ENCODE measurements around the gene C2CD4A.
"Not testable (repeated sequence)": the region's sequence is repeated elsewhere in the genome, so short reads cannot be mapped to it uniquely, and the experiment has no call there.

Gene C2CD4A

GRCh38 chr15:62066663-62067447 lies at the start of gene C2CD4A:
Gene C2CD4A (plus strand): TSS chr15:62066977. CDS start chr15:62067614, 637 bp downstream.
- DNase-seq (ENCODE audit: low read depth): no peak

- no peak for DNase-seq (ENCODE audit: low read depth)
Observed at GRCh38 chr15:62020576-62021160, 46.1 kb upstream of the C2CD4A start.

GRCh38 chr15:62021991-62022600 lies 44.7 kb upstream of the C2CD4A start:
- DNase-seq (ENCODE audit: low read depth): no peak

GRCh38 chr15:62026487-62027262 lies 40.1 kb upstream of the C2CD4A start:
- DNase-seq (ENCODE audit: low read depth): no peak

GRCh38 chr15:62027263-62027565 lies 39.6 kb upstream of the C2CD4A start:
- no peak for DNase-seq (ENCODE audit: low read depth)

GRCh38 chr15:62027916-62028315 lies 38.9 kb upstream of the C2CD4A start:
- no peak for DNase-seq (ENCODE audit: low read depth)

- DNase-seq (ENCODE audit: low read depth): no peak
Observed at GRCh38 chr15:62035256-62035924, 31.4 kb upstream of the C2CD4A start.

- DNase-seq (ENCODE audit: low read depth): no peak
Observed at GRCh38 chr15:62046078-62046743, 20.6 kb upstream of the C2CD4A start.

GRCh38 chr15:62047282-62047827 lies 19.4 kb upstream of the C2CD4A start:
- no peak for DNase-seq (ENCODE audit: low read depth)

- DNase-seq (ENCODE audit: low read depth): not testable (repeated sequence)
Observed at GRCh38 chr15:62048254-62048653, 18.5 kb upstream of the C2CD4A start.

GRCh38 chr15:62050115-62050514 lies 16.7 kb upstream of the C2CD4A start:
- no peak for DNase-seq (ENCODE audit: low read depth)

GRCh38 chr15:62051166-62051565 lies 15.6 kb upstream of the C2CD4A start:
- DNase-seq (ENCODE audit: low read depth): no peak

- no peak for DNase-seq (ENCODE audit: low read depth)
Observed at GRCh38 chr15:62052713-62053112, 14.1 kb upstream of the C2CD4A start.

GRCh38 chr15:62053439-62054085 lies 13.2 kb upstream of the C2CD4A start:
- no peak for DNase-seq (ENCODE audit: low read depth)

- DNase-seq (ENCODE audit: low read depth): no peak
Observed at GRCh38 chr15:62054979-62055378, 11.8 kb upstream of the C2CD4A start.

- no peak for DNase-seq (ENCODE audit: low read depth)
Observed at GRCh38 chr15:62057341-62057980, 9.3 kb upstream of the C2CD4A start.

GRCh38 chr15:62058327-62059028 lies 8.3 kb upstream of the C2CD4A start:
- no peak for DNase-seq (ENCODE audit: low read depth)

- DNase-seq (ENCODE audit: low read depth): no peak
Observed at GRCh38 chr15:62059108-62059815, 7.5 kb upstream of the C2CD4A start.

- DNase-seq (ENCODE audit: low read depth): peak; percentile 39
Observed at GRCh38 chr15:62059816-62060112, 7.0 kb upstream of the C2CD4A start.

Data from T-helper 22 cell (primary cell).